Neural cell (in vitro differentiated cells): Measurements from ENCODE around the gene SUPT4H1. TPM values are rescaled to one million over a fixed set of nuclear protein-coding genes. Genes with fewer than 3 reads are reported as not detected.

Experiments
- H2AFZ ChIP-seq: fragments of 200-600, 300-800 bp; sonication (generic), shearing (Covaris generic); 2 replicates; pipeline ENCODE4 v1.6.0; 2014; ENCODE audit warnings: low read depth, mild to moderate bottlenecking, antibody characterized with exemption, low read length, moderate library complexity
- H3F3A ChIP-seq: fragments of 200-600 bp; shearing (Covaris generic); 2 replicates; pipeline ENCODE4 v1.6.1; 2016; ENCODE audit warnings: mild to moderate bottlenecking, moderate library complexity, mixed read lengths, antibody characterized with exemption, low read length; ENCODE audit not compliant: insufficient read depth, poor library complexity, severe bottlenecking
- H3K27ac ChIP-seq: fragments of 200-600, 300-800 bp; sonication (generic), shearing (Covaris generic); 2 replicates; pipeline ENCODE4 v1.5.1; 2014; ENCODE audit warnings: mild to moderate bottlenecking, low read length, moderate library complexity
- H3K27me3 ChIP-seq: fragments of 300-800, 200-600 bp; sonication (generic), shearing (Covaris generic); 2 replicates; pipeline ENCODE4 v1.6.0; 2014; ENCODE audit warnings: mild to moderate bottlenecking, low read depth, low read length, moderate library complexity; ENCODE audit not compliant: insufficient read depth
- H3K36me3 ChIP-seq: fragments of 300-800, 200-600 bp; sonication (generic), shearing (Covaris generic); 2 replicates; pipeline ENCODE4 v1.5.1; 2014; ENCODE audit warnings: mild to moderate bottlenecking, antibody characterized with exemption, low read length, moderate library complexity; ENCODE audit not compliant: insufficient read depth
- H3K4me2 ChIP-seq: fragments of 300-800, 200-600 bp; sonication (generic), shearing (Covaris generic); 2 replicates; pipeline ENCODE4 v1.6.0; 2014; ENCODE audit warnings: mild to moderate bottlenecking, low read length
- H3K4me3 ChIP-seq: fragments of 300-800, 200-600 bp; sonication (generic), shearing (Covaris generic); 2 replicates; pipeline ENCODE4 v1.5.1; 2014; ENCODE audit warnings: mild to moderate bottlenecking, low read length, moderate library complexity
- H3K79me2 ChIP-seq: fragments of 200-600 bp; shearing (Covaris generic); replicated peaks from 2 replicates; pipeline ENCODE4 v1.6.0; 2014; ENCODE audit warnings: mild to moderate bottlenecking, low read length, moderate library complexity; ENCODE audit not compliant: insufficient read depth
- H3K9ac ChIP-seq: fragments of 300-800, 200-600 bp; sonication (generic), shearing (Covaris generic); 2 replicates; pipeline ENCODE4 v1.6.1; 2016; ENCODE audit warnings: mild to moderate bottlenecking, low read length, mixed read lengths
- H3K9me2 ChIP-seq: fragments of 200-600 bp; shearing (Covaris generic); 2 replicates; pipeline ENCODE4 v1.6.1; 2016; ENCODE audit warnings: mild to moderate bottlenecking, low read length, mixed read lengths; ENCODE audit not compliant: insufficient read depth
- H3K9me3 ChIP-seq: fragments of 200-600, 300-800 bp; sonication (generic), shearing (Covaris generic); 2 replicates; pipeline ENCODE4 v1.6.1; 2016; ENCODE audit warnings: mild to moderate bottlenecking, mixed run types, low read length, moderate library complexity, mixed read lengths
- H4K20me1 ChIP-seq: fragments of 200-600 bp; shearing (Covaris generic); 2 replicates; pipeline ENCODE4 v1.6.1; 2016; ENCODE audit warnings: mild to moderate bottlenecking, mixed run types; ENCODE audit not compliant: insufficient read depth
- CTCF ChIP-seq: fragments of 450-650 bp; IDR thresholded peaks from 2 replicates; pipeline ENCODE4 v1.5.1; 2014; ENCODE audit warnings: antibody characterized with exemption, mild to moderate bottlenecking, moderate library complexity; ENCODE audit not compliant: poor library complexity, severe bottlenecking
- EP300 ChIP-seq: fragments of 450-650 bp; conservative IDR thresholded peaks from 2 replicates; pipeline ENCODE4 v1.6.1; 2014; ENCODE audit warnings: antibody characterized with exemption, mild to moderate bottlenecking, moderate library complexity; ENCODE audit not compliant: poor library complexity, severe bottlenecking
- EZH2 ChIP-seq: fragments of 200-600, 300-800 bp; shearing (Covaris generic), sonication (generic); IDR thresholded peaks from 2 replicates; pipeline ENCODE4 v1.6.1; 2014; ENCODE audit warnings: antibody characterized with exemption, low read length, borderline replicate concordance, mild to moderate bottlenecking; ENCODE audit not compliant: insufficient read depth, poor library complexity, severe bottlenecking
- MXI1 ChIP-seq: fragments of 450-650 bp; conservative IDR thresholded peaks from 2 replicates; pipeline ENCODE4 v1.6.1; 2014; ENCODE audit warnings: antibody characterized with exemption, mild to moderate bottlenecking; ENCODE audit not compliant: poor library complexity, severe bottlenecking
- POLR2AphosphoS5 ChIP-seq: IDR thresholded peaks from 2 replicates; pipeline ENCODE4 v1.6.1; 2012
- RAD21 ChIP-seq: fragments of 450-650 bp; conservative IDR thresholded peaks from 2 replicates; pipeline ENCODE4 v1.6.1; 2014; ENCODE audit warnings: antibody characterized with exemption, mild to moderate bottlenecking, moderate library complexity
- REST ChIP-seq: IDR thresholded peaks from 2 replicates; pipeline ENCODE4 v1.6.1; 2012; ENCODE audit warnings: borderline replicate concordance
- SMC3 ChIP-seq: fragments of 450-650 bp; conservative IDR thresholded peaks from 2 replicates; pipeline ENCODE4 v1.6.1; 2014; ENCODE audit warnings: antibody characterized with exemption, mild to moderate bottlenecking, moderate library complexity; ENCODE audit not compliant: poor library complexity
- TAF1 ChIP-seq: IDR thresholded peaks from 2 replicates; pipeline ENCODE4 v1.6.1; 2012; ENCODE audit warnings: low read depth
- polyA plus RNA-seq: library from polyadenylated mRNA; depleted of rRNA; stranded (reverse); fragments of >200 nt; gene quantifications from 2 replicates; pipeline ENCODE4 v1.2.3, GENCODE V29; 2014
- small RNA-seq, 3 experiments: library from RNA; depleted of rRNA; stranded (forward); fragments of <200 nt; gene quantifications; one replicate each; pipeline ENCODE3, GENCODE V24; 2012

SUPT4H1 gene
- polyA plus RNA-seq, 1 donor from 2014 or later, result 109 TPM

- H3K79me2 ChIP-seq, result no peaks in the 10 kb centered on the region
- no peaks in the 10 kb centered on the region for H3K9me2 ChIP-seq
- no peak overlapping the region for H3K4me3 ChIP-seq
- no peak overlapping the region for H2AFZ ChIP-seq
- H3K9me3 ChIP-seq, result no peaks in the 10 kb centered on the region
- TF ChIP-seq EP300 (no peak), EZH2 (no peak), REST (no peak)
- H3K27ac ChIP-seq, result no peak overlapping the region
- H4K20me1 ChIP-seq, result no peaks in the 10 kb centered on the region
- H3K9ac ChIP-seq, result no peak overlapping the region
- H3K4me2 ChIP-seq, result no peak overlapping the region
- H3F3A ChIP-seq, result no peaks in the 10 kb centered on the region
- H3K36me3 ChIP-seq, result no peaks in the 10 kb centered on the region
- no peaks in the 10 kb centered on the region for H3K27me3 ChIP-seq
These were observed 50.4 kb downstream of the SUPT4H1 start for GRCh38 chr17:58301504-58302150.

- H3K27me3 ChIP-seq, result no peaks in the 10 kb centered on the region
- H3K9ac ChIP-seq, result no peak overlapping the region
- no peaks in the 10 kb centered on the region for H3K9me2 ChIP-seq
- H3K27ac ChIP-seq, result no peak overlapping the region
- no peak overlapping the region for H2AFZ ChIP-seq
- no peaks in the 10 kb centered on the region for H3F3A ChIP-seq
- no peak overlapping the region for H3K4me3 ChIP-seq
- H3K79me2 ChIP-seq, result no peaks in the 10 kb centered on the region
- no peak overlapping the region for H3K4me2 ChIP-seq
- no peaks in the 10 kb centered on the region for H3K36me3 ChIP-seq
- no peak for TF ChIP-seq EP300
- no peak for TF ChIP-seq MXI1
- no peak for TF ChIP-seq CTCF
- no peak for TF ChIP-seq POLR2AphosphoS5
- no peak for TF ChIP-seq REST
- TF ChIP-seq TAF1, result no peak
- no peak for TF ChIP-seq EZH2
- TF ChIP-seq SMC3, result no peak
- TF ChIP-seq RAD21, result no peak
- no peaks in the 10 kb centered on the region for H3K9me3 ChIP-seq
- no peaks in the 10 kb centered on the region for H4K20me1 ChIP-seq
These were observed 51.7 kb downstream of the SUPT4H1 start for GRCh38 chr17:58300336-58300735.

Small RNA genes lying within 50 kb of the gene (small RNA-seq; reads per million reads assigned to genes)
- gene MIR4736, result 0 reads per million in 3 experiments

Other genes with a start within 250 kb of the SUPT4H1 start
- not detected in 2 replicates for gene OR4D1, start 203.8 kb downstream of the SUPT4H1 start, polyA plus RNA-seq
- not detected in 2 replicates for gene OR4D2, start 185.2 kb downstream of the SUPT4H1 start, polyA plus RNA-seq
- not detected in 2 replicates for gene EPX, start 159.5 kb downstream of the SUPT4H1 start, polyA plus RNA-seq
- 32.9 and 42.1 TPM in 2 replicates for gene MKS1, start 132.9 kb downstream of the SUPT4H1 start, polyA plus RNA-seq
- not detected in 2 replicates for gene LPO, start 113.6 kb downstream of the SUPT4H1 start, polyA plus RNA-seq
- not detected in 2 replicates for gene MPO, start 71.3 kb downstream of the SUPT4H1 start, polyA plus RNA-seq
- gene TSPOAP1, start 23.4 kb downstream of the SUPT4H1 start, polyA plus RNA-seq, result 103 and 125 TPM in 2 replicates
- gene RNF43, start 65.3 kb upstream of the SUPT4H1 start, polyA plus RNA-seq, result not detected in 2 replicates
- 0.21 and 0.32 TPM in 2 replicates for gene HSF5, start 136.2 kb upstream of the SUPT4H1 start, polyA plus RNA-seq
- 124 and 137 TPM in 2 replicates for gene MTMR4, start 162.4 kb upstream of the SUPT4H1 start, polyA plus RNA-seq